HG03103 (cell line): Measurements from ENCODE around the gene CDH2.

ENCODE experiments used
- ATAC-seq: cut with Tn5 transposase; IDR thresholded peaks from one replicate; pipeline ENCODE4 v1.9.1; 2021; ENCODE audit warnings: low read depth; ENCODE audit not compliant: unreplicated experiment

Gene CDH2

DNA sequence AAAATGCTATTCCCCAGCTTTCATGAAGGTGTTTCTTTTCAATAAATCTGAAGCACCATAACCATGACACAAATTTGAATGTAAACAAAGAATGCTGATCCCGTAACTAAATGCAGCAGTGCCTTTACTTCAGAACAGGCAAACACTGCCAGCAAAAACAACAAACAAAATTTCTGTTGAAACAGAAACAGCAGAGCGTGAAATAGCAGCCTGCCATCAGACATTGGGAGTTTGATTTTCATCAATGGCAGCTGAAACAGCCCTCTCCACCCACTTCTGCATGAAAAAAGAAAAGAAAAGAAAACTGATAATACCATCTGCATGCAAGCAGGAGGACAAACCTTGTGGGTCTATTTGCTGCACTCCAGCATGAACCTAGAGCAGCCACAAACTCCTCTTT lies 128.3 kb downstream of the CDH2 start:
- no peak for ATAC-seq

- no peak for ATAC-seq
Measured at GRCh38 chr18:28045880-28046279, 131.1 kb downstream of the CDH2 start.

- no peak for ATAC-seq
Measured at GRCh38 chr18:28045176-28045810, 131.6 kb downstream of the CDH2 start.

DNA sequence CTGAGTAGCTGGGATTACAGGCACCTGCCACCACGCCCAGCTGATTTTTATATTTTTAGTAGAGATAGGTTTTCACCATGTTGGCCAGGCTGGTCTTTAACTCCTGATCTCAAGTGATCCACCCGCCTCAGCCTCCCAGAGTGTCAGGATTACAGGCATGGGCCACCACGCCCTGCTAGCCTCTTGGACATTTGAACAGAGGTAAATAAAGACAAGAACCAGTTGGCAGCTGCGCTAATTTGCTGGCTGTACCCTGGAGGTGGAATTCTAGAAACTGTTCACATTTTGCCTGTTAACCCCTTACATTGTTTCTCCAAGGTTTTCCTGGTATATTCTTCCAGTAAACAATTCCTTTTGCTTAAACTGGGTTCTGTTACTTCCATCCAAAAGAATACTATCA lies 132.9 kb downstream of the CDH2 start:
- ATAC-seq = no peak

DNA sequence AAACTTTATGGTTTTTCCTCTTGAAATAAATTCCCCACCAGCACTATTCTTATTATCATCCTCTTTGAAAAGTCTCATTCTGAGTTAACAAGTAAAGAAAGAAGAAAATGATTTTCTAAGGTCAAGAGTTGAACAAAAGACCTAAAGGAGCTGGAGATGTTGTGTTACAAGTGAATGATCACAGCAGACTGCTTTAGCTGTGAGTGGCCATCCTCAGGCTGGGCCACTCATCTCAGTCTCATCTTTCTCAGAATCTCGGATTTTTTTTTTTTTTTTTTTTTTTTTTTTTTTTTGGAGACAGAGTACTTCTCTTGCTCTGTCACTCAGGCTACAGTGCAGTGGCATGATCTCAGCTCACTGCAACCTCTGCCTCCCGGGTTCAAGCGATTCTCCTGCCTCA lies 133.3 kb downstream of the CDH2 start:
- ATAC-seq = no peak

DNA sequence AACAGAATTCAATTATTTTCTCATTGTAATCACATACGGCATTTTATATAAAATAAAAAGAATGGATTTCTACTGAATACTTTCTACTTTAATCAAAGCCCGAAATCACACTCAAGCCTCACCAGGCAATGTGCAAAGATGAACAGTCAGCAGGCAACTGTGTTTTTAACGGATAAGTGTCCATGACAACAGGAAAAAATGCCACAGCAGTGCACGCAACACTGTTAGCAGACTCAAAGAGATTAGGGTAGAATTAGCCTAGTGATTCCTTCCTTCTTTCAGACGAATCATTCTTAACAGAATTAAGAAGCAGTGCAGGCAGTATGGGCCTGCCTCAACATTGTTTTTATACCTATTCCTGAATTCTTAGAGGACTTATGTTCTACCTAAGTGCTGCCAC lies 135.6 kb downstream of the CDH2 start:
- ATAC-seq = no peak

DNA sequence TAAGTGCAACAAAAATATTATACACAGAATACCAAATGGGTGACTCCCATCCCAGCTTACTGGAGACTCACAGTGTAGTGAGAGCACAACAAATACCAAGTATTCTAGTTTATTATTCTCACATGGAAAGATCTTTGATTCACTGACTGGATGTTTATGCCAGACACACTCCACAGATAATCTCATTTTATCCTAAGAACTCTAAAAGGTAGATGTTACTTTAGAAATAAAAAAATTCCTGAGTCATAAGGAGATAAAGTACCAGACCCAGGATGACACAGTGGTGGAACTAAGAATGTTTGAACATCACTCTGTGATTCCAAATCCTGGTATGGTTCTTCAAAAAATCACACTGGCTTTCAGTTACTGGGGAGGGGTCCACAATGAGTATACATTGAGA lies 136.2 kb downstream of the CDH2 start:
- ATAC-seq = no peak

DNA sequence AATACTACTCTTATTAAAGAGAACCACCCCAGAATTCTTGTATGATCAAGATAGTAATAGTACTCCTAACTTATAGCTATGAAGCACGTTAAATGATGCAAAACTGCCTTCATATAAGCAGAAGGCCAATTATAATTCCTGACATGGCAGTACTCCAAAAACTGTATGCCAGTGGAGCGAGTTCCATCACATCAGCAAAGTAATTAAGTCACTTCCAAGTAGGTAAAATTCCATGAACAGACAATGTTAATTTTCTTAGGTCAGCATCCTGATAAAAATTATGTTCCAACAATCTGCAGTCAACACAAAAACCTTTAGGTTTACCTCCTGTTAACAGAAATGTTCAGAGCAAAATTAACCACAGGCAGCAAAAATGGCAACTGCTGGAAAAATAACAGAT lies 136.7 kb downstream of the CDH2 start:
- ATAC-seq = no peak

DNA sequence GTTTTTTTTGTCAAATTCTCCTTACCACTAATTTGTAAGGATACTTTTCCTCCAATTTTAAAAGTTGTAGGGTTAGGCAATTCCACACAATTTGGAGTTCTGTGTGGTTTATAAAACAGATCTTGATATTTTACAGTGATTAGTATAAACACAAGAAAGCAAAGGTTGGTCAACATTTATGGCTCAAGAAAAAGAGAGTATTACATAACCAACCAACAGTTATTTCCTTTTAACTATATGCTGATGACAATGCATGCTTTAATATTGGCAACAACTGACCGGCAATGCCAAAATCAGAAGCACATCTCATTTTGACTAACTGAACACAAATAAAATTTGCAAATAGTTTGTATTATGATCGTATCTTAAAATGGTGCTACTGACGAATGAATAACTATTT lies 137.2 kb downstream of the CDH2 start:
- no peak for ATAC-seq

DNA sequence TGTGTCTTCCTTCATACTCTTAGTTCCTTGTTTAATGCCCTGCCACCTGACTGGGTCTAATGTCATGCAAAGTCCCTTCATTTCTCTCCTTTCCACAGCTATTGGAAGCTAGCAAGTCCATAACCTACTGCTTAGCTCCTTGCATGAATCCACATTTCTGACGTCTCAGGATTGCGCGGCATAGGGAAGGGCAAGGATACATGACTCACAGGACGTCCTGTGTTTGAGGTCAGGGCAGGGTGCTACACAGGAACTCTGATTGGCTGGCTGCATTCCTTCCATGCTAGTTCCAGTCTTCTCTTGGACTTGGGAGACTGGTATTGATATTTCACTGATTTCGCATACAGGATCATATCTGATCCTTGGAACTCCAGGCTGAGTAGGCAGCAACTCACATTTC lies 137.9 kb downstream of the CDH2 start:
- ATAC-seq = no peak

GRCh38 chr18:28036488-28036887 lies 140.4 kb downstream of the CDH2 start:
- no peak for ATAC-seq

GRCh38 chr18:28034567-28034966 lies 142.4 kb downstream of the CDH2 start:
- ATAC-seq = no peak

GRCh38 chr18:28032177-28032576 lies 144.8 kb downstream of the CDH2 start:
- ATAC-seq = no peak

DNA sequence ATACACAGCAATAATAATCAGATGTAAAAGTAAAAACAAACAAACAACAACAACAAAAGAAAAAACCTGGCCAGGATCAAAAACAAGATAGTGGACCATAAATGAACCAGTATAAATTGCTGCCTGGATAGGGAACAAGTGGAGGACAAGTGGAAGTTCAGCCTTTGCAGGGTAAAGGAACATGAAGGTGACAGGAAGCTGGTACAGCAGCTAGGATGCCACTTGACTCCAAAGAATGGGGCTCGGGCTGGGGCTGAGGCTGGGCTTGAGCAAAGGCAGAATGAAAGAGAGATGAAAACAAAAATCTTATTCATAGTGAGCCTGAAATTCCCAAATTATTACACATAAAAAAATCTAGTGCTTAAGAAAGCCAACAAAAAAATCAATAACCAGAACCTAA lies 146.5 kb downstream of the CDH2 start:
- no peak for ATAC-seq

DNA sequence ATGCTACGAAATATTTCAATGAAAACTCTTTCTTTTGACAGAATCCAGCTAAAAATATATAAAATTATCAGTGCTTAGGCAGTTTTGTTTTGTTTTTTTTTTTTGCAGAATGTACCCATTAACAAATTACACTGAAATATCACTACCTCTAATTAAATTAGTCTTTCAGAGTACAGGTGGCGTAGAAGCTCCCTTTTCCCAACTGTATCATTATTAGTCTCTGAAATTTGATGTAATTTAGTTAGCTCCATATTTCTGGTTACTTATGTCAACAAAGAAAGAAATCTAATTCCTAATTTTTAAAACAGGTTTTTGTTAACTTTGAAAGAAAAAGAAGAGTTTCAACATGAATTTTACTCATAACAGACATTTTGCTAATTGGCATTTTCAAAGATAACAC lies 149.2 kb downstream of the CDH2 start:
- ATAC-seq = no peak

- ATAC-seq = no peak
Measured at GRCh38 chr18:28019425-28020108, 157.4 kb downstream of the CDH2 start.

DNA sequence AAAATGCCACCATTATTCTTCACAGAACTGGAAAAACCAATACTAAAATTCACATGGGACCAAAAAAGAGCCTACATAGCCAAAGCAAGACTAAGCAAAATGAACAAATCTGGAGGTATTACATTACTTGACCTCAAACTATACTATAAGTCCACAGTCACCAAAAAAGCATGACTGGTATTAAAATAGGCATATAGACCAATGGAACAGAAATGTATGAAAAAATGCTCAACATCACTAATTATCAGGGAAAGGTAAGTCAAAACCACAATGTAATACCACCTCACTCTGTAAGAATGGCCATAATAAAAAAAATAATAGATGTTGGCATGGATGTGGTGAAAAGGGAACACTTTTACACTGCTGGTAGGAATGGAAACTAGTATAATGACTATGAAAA lies 158.6 kb downstream of the CDH2 start:
- no peak for ATAC-seq

- ATAC-seq = no peak
Measured at GRCh38 chr18:28015671-28016070, 161.3 kb downstream of the CDH2 start.

DNA sequence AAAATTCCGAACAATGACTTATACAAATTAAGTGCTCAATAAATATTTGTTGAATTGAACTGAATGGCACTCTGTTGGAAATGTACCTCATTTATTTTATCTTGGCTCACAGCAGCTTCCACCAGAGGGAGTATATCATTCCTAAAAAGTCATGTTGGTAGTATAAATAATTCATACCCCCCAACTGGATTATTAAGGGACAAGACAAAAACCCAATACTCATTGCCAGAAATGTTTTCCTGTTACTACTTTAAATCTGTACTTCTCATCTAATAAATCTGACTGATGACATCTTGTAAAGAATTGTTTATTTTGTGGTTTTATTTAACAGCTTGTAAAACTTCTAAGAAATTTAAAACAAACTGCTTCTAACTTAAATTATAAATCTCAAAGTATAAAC lies 163.9 kb downstream of the CDH2 start:
- no peak for ATAC-seq

DNA sequence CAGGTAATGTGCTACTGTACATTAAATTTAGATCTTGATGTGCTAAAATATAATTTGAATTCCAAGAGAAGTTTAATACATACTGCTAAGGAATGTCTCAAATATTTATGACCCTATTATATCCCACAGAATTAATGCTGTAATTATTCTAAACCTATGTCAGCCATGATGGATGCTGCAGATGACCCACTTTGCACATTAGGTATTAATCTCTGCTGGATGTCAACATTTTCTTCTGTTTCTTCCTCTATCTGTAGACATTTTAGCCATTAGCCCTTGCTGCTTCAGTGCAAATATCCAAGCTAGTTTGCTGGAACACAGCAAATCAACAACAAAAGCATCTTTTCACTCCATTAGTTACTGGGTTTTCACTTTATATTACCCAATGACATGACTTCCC lies 164.6 kb downstream of the CDH2 start:
- ATAC-seq = no peak

DNA sequence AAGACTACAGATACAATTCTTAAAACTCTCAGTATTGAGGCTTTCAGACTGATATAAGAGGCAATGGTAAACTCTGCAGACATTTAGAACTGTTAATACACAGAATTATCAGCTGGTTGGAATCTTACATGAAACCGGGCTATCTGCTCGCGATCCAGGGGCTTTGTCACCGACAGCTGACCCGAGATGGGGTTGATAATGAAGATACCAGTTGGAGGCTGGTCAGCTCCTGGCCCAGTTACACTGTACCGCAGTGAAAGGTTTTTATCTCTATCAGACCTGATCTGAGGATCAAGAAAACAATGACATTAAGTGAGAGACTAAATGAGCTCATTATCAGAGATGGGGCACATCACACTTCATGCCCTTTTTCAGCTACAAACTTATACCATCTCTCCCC lies 167.3 kb downstream of the CDH2 start:
- no peak for ATAC-seq

DNA sequence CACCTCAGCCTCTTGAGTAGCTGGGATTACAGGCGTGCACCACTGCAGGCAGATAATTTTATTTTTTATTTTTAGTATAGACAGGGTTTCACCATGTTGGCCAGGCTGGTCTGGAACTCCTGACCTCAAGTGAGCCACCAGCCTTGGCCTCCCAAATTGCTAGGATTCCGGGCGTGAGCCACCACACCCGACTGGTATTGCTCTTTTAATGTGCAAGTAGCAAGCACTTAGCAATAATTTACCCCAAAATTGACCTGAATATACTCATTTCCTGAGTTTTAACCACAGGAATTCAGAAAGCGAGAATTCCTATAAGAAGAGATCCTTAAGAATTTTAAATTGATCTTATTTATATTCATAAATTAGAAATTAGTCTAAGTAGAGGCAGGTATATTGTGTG lies 169.1 kb downstream of the CDH2 start:
- ATAC-seq = no peak

- ATAC-seq = no peak
Measured at GRCh38 chr18:28005164-28005563, 171.8 kb downstream of the CDH2 start.
